Neural cell (in vitro differentiated cells): ENCODE measurements around the gene ADGRD1. TPM values are rescaled to one million over a fixed set of nuclear protein-coding genes. Genes with fewer than 3 reads are reported as not detected.

Experiments
- H2AFZ ChIP-seq: fragments of 200-600, 300-800 bp; sonication (generic), shearing (Covaris generic); 2 replicates; pipeline ENCODE4 v1.6.0; 2014; ENCODE audit warnings: low read depth, mild to moderate bottlenecking, antibody characterized with exemption, low read length, moderate library complexity
- H3F3A ChIP-seq: fragments of 200-600 bp; shearing (Covaris generic); 2 replicates; pipeline ENCODE4 v1.6.1; 2016; ENCODE audit warnings: mild to moderate bottlenecking, moderate library complexity, mixed read lengths, antibody characterized with exemption, low read length; ENCODE audit not compliant: insufficient read depth, poor library complexity, severe bottlenecking
- H3K27ac ChIP-seq: fragments of 200-600, 300-800 bp; sonication (generic), shearing (Covaris generic); 2 replicates; pipeline ENCODE4 v1.5.1; 2014; ENCODE audit warnings: mild to moderate bottlenecking, low read length, moderate library complexity
- H3K27me3 ChIP-seq: fragments of 300-800, 200-600 bp; sonication (generic), shearing (Covaris generic); 2 replicates; pipeline ENCODE4 v1.6.0; 2014; ENCODE audit warnings: mild to moderate bottlenecking, low read depth, low read length, moderate library complexity; ENCODE audit not compliant: insufficient read depth
- H3K36me3 ChIP-seq: fragments of 300-800, 200-600 bp; sonication (generic), shearing (Covaris generic); 2 replicates; pipeline ENCODE4 v1.5.1; 2014; ENCODE audit warnings: mild to moderate bottlenecking, antibody characterized with exemption, low read length, moderate library complexity; ENCODE audit not compliant: insufficient read depth
- H3K4me2 ChIP-seq: fragments of 300-800, 200-600 bp; sonication (generic), shearing (Covaris generic); 2 replicates; pipeline ENCODE4 v1.6.0; 2014; ENCODE audit warnings: mild to moderate bottlenecking, low read length
- H3K4me3 ChIP-seq: fragments of 300-800, 200-600 bp; sonication (generic), shearing (Covaris generic); 2 replicates; pipeline ENCODE4 v1.5.1; 2014; ENCODE audit warnings: mild to moderate bottlenecking, low read length, moderate library complexity
- H3K79me2 ChIP-seq: fragments of 200-600 bp; shearing (Covaris generic); replicated peaks from 2 replicates; pipeline ENCODE4 v1.6.0; 2014; ENCODE audit warnings: mild to moderate bottlenecking, low read length, moderate library complexity; ENCODE audit not compliant: insufficient read depth
- H3K9ac ChIP-seq: fragments of 300-800, 200-600 bp; sonication (generic), shearing (Covaris generic); 2 replicates; pipeline ENCODE4 v1.6.1; 2016; ENCODE audit warnings: mild to moderate bottlenecking, low read length, mixed read lengths
- H3K9me2 ChIP-seq: fragments of 200-600 bp; shearing (Covaris generic); 2 replicates; pipeline ENCODE4 v1.6.1; 2016; ENCODE audit warnings: mild to moderate bottlenecking, low read length, mixed read lengths; ENCODE audit not compliant: insufficient read depth
- H3K9me3 ChIP-seq: fragments of 200-600, 300-800 bp; sonication (generic), shearing (Covaris generic); 2 replicates; pipeline ENCODE4 v1.6.1; 2016; ENCODE audit warnings: mild to moderate bottlenecking, mixed run types, low read length, moderate library complexity, mixed read lengths
- H4K20me1 ChIP-seq: fragments of 200-600 bp; shearing (Covaris generic); 2 replicates; pipeline ENCODE4 v1.6.1; 2016; ENCODE audit warnings: mild to moderate bottlenecking, mixed run types; ENCODE audit not compliant: insufficient read depth
- EP300 ChIP-seq: fragments of 450-650 bp; conservative IDR thresholded peaks from 2 replicates; pipeline ENCODE4 v1.6.1; 2014; ENCODE audit warnings: antibody characterized with exemption, mild to moderate bottlenecking, moderate library complexity; ENCODE audit not compliant: poor library complexity, severe bottlenecking
- EZH2 ChIP-seq: fragments of 200-600, 300-800 bp; shearing (Covaris generic), sonication (generic); IDR thresholded peaks from 2 replicates; pipeline ENCODE4 v1.6.1; 2014; ENCODE audit warnings: antibody characterized with exemption, low read length, borderline replicate concordance, mild to moderate bottlenecking; ENCODE audit not compliant: insufficient read depth, poor library complexity, severe bottlenecking
- MXI1 ChIP-seq: fragments of 450-650 bp; conservative IDR thresholded peaks from 2 replicates; pipeline ENCODE4 v1.6.1; 2014; ENCODE audit warnings: antibody characterized with exemption, mild to moderate bottlenecking; ENCODE audit not compliant: poor library complexity, severe bottlenecking
- POLR2AphosphoS5 ChIP-seq: IDR thresholded peaks from 2 replicates; pipeline ENCODE4 v1.6.1; 2012
- RAD21 ChIP-seq: fragments of 450-650 bp; conservative IDR thresholded peaks from 2 replicates; pipeline ENCODE4 v1.6.1; 2014; ENCODE audit warnings: antibody characterized with exemption, mild to moderate bottlenecking, moderate library complexity
- REST ChIP-seq: IDR thresholded peaks from 2 replicates; pipeline ENCODE4 v1.6.1; 2012; ENCODE audit warnings: borderline replicate concordance
- SMC3 ChIP-seq: fragments of 450-650 bp; conservative IDR thresholded peaks from 2 replicates; pipeline ENCODE4 v1.6.1; 2014; ENCODE audit warnings: antibody characterized with exemption, mild to moderate bottlenecking, moderate library complexity; ENCODE audit not compliant: poor library complexity
- TAF1 ChIP-seq: IDR thresholded peaks from 2 replicates; pipeline ENCODE4 v1.6.1; 2012; ENCODE audit warnings: low read depth
- polyA plus RNA-seq: library from polyadenylated mRNA; depleted of rRNA; stranded (reverse); fragments of >200 nt; gene quantifications from 2 replicates; pipeline ENCODE4 v1.2.3, GENCODE V29; 2014
- TF ChIP-seq, protein P1 (sequence below): fragments of 450-650 bp; IDR thresholded peaks from 2 replicates; pipeline ENCODE4 v1.5.1; 2014; ENCODE audit warnings: antibody characterized with exemption, mild to moderate bottlenecking, moderate library complexity; ENCODE audit not compliant: poor library complexity, severe bottlenecking

ADGRD1 gene
- polyA plus RNA-seq, 1 donor from 2014 or later, result 1.7 TPM

DNA sequence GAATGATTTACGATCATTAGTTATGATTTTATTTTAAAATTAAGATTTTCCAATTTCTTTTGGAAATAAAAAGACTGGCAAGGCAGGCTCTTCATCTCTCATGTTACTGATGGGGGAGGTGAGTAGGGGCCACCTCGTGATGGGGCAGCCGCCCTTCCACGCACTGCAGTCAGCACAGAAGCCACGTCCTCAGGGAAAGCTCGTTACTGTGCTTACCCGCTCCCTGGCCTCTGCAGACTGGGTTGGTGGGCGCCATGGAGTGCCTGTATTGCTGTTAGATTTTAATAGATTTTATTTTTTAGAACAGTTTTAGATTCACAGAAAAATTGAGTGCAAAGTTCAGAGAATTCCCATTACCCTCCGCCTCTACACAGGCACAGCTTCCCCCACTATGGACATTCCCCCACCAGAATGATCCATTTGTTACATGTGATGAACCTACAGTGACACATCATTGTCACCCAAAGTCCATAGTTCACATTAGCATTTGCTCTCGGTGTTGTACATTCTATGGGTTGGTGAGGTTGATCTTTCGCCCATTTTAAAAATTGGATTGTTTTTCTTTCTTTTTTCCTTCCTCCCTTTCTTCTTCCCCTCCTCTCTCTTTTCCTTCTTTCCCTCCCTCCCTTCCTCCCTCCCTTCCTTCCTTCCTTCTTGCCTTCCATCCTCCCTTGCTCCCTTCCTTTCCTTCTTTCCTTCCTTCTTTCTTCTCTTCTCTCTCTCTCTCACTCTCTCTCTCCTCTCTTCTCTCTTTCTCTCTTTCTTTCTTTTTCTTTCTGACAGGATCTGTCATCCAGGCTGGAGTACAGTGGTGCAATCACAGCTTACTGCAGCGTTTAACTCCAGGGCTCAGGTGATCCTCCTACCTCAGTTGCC is 30.7 kb downstream of the ADGRD1 start:
- H3K9me3 ChIP-seq, result no peaks in the 10 kb centered on the region
- no peak overlapping the region for H3K4me3 ChIP-seq
- no peaks in the 10 kb centered on the region for H4K20me1 ChIP-seq
- no peak overlapping the region for H3K9ac ChIP-seq
- no peak for TF ChIP-seq MXI1
- TF ChIP-seq TAF1, result no peak
- TF ChIP-seq RAD21, result no peak
- no peak for TF ChIP-seq EZH2
- no peak for TF ChIP-seq POLR2AphosphoS5
- no peak for TF ChIP-seq REST
- TF ChIP-seq, protein P1, sequence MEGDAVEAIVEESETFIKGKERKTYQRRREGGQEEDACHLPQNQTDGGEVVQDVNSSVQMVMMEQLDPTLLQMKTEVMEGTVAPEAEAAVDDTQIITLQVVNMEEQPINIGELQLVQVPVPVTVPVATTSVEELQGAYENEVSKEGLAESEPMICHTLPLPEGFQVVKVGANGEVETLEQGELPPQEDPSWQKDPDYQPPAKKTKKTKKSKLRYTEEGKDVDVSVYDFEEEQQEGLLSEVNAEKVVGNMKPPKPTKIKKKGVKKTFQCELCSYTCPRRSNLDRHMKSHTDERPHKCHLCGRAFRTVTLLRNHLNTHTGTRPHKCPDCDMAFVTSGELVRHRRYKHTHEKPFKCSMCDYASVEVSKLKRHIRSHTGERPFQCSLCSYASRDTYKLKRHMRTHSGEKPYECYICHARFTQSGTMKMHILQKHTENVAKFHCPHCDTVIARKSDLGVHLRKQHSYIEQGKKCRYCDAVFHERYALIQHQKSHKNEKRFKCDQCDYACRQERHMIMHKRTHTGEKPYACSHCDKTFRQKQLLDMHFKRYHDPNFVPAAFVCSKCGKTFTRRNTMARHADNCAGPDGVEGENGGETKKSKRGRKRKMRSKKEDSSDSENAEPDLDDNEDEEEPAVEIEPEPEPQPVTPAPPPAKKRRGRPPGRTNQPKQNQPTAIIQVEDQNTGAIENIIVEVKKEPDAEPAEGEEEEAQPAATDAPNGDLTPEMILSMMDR, result no peak
- no peak for TF ChIP-seq SMC3
- no peak overlapping the region for H2AFZ ChIP-seq
- H3K9me2 ChIP-seq, result no peaks in the 10 kb centered on the region
- H3K36me3 ChIP-seq, result no peaks in the 10 kb centered on the region
- no peaks in the 10 kb centered on the region for H3K27me3 ChIP-seq
- no peaks in the 10 kb centered on the region for H3F3A ChIP-seq
- H3K27ac ChIP-seq, result no peak overlapping the region
- no peak overlapping the region for H3K4me2 ChIP-seq
- H3K79me2 ChIP-seq, result no peaks in the 10 kb centered on the region

GRCh38 chr12:130987151-130987931 is 33.6 kb downstream of the ADGRD1 start:
- no peak overlapping the region for H3K27ac ChIP-seq
- no peak overlapping the region for H3K9ac ChIP-seq
- H3K79me2 ChIP-seq, result no peaks in the 10 kb centered on the region
- TF ChIP-seq EP300 (no peak), EZH2 (no peak), SMC3 (no peak), RAD21 (no peak), REST (no peak), POLR2AphosphoS5 (no peak), TAF1 (no peak), MXI1 (no peak)
- TF ChIP-seq, protein P1, result no peak
- no peaks in the 10 kb centered on the region for H3K9me3 ChIP-seq
- no peaks in the 10 kb centered on the region for H3K9me2 ChIP-seq
- H3K4me3 ChIP-seq, result no peak overlapping the region
- no peaks in the 10 kb centered on the region for H3K36me3 ChIP-seq
- no peaks in the 10 kb centered on the region for H3F3A ChIP-seq
- H2AFZ ChIP-seq, result no peak overlapping the region
- no peak overlapping the region for H3K4me2 ChIP-seq
- H3K27me3 ChIP-seq, result no peaks in the 10 kb centered on the region
- H4K20me1 ChIP-seq, result no peaks in the 10 kb centered on the region
